Left ventricle myocardium inferior (tissue), 1 donor: ENCODE measurements around the gene GAP43. TPM values are rescaled to one million over a fixed set of nuclear protein-coding genes. Genes with fewer than 3 reads are reported as not detected.

ENCODE experiments used
- DNase-seq: peaks from one replicate; pipeline ENCODE4 v3.0.0-alpha.2; 2020
- H3K27ac ChIP-seq: fragments of 200-600 bp; replicated peaks from 2 replicates; pipeline ENCODE4 v1.8.0; 2021
- H3K27me3 ChIP-seq: fragments of 200-600 bp; 2 replicates; pipeline ENCODE4 v1.8.0; 2021; ENCODE audit warnings: low read depth
- H3K36me3 ChIP-seq: fragments of 200-600 bp; 2 replicates; pipeline ENCODE4 v1.8.0; 2021
- H3K4me1 ChIP-seq: fragments of 200-600 bp; 2 replicates; pipeline ENCODE4 v1.8.0; 2021
- H3K4me3 ChIP-seq: fragments of 200-600 bp; 2 replicates; pipeline ENCODE4 v1.8.0; 2021; ENCODE audit warnings: mild to moderate bottlenecking, moderate library complexity
- H3K9me3 ChIP-seq: fragments of 200-600 bp; replicated peaks from 2 replicates; pipeline ENCODE4 v1.8.0; 2021
- intact Hi-C: fragments of 100-400 bp; cut with micrococcal nuclease; formaldehyde crosslinking; loops from one replicate; pipeline ENCODE4 v1.11.0; 2022
- total RNA-seq: library from RNA; stranded (reverse); fragmentation: NEBNext Ultra II Directional; extraction: Animal tissue kit (Norgen Biotek cat#: 25700); gene quantifications from one replicate; pipeline ENCODE4 v1.2.1, GENCODE V29; 2021
- TF ChIP-seq, protein P1 (sequence below): fragments of 200-600 bp; IDR thresholded peaks from 2 replicates; pipeline ENCODE4 v1.8.0; 2021; ENCODE audit warnings: antibody characterized with exemption, mild to moderate bottlenecking, borderline replicate concordance
- donor health status: DM: no; HTN: yes; CAD: no; lungs with severe emphysema.

The GAP43 gene
- total RNA-seq, 1 donor from 2014 or later = 1.2 TPM

DNA sequence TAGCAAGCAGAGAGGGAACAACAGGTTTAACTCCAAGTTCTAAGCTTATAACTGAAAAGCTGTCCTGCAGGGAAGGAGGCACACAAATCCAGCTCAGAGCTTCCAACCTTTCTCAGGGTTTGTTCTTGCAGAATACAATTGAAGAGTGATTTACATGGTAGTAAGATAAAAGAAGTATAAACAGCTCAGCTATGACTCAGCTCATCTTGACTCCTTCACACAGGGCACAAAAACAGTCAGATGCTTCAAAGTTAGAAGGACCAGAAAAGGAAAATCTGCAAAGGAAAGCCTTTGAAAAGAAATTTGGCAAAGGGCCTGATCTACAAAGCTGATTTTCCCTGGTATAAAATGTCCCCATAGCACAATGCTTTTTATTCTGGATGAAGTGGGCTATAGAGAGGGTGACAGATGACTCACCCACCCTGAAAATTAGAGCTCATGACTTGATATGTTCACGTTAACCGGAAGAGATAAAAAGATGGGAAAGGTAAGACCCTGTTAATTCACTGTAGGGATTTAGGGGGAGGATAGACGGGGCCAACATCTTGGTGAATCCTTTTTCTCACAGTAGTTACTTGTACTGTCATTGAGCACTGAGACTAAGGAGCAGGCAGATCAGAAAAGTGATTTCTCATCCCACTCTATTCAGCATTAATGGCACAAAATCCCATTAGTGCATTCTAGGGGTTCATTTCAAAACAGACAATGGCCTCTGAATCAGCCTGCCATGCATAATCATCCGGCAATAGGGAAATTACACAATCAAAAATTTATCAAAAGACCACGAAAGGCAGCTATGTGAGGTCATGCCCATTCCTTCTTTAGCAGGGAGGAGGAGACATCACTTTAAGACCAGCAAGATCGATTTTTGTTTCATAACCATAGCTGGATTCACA, 143.5 kb downstream of the GAP43 start:
- no peak for DNase-seq
- H3K9me3 ChIP-seq = no peaks in the 10 kb centered on the region
- H3K27ac ChIP-seq = no peak overlapping the region
- TF ChIP-seq, protein P1, sequence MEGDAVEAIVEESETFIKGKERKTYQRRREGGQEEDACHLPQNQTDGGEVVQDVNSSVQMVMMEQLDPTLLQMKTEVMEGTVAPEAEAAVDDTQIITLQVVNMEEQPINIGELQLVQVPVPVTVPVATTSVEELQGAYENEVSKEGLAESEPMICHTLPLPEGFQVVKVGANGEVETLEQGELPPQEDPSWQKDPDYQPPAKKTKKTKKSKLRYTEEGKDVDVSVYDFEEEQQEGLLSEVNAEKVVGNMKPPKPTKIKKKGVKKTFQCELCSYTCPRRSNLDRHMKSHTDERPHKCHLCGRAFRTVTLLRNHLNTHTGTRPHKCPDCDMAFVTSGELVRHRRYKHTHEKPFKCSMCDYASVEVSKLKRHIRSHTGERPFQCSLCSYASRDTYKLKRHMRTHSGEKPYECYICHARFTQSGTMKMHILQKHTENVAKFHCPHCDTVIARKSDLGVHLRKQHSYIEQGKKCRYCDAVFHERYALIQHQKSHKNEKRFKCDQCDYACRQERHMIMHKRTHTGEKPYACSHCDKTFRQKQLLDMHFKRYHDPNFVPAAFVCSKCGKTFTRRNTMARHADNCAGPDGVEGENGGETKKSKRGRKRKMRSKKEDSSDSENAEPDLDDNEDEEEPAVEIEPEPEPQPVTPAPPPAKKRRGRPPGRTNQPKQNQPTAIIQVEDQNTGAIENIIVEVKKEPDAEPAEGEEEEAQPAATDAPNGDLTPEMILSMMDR = no peak
- H3K4me1 ChIP-seq = peaks cover 7% of the 10 kb centered on the region
- H3K4me3 ChIP-seq = no peak overlapping the region
- no peaks in the 10 kb centered on the region for H3K36me3 ChIP-seq
- intact Hi-C loops = no loop called here
- no peaks in the 10 kb centered on the region for H3K27me3 ChIP-seq

DNA sequence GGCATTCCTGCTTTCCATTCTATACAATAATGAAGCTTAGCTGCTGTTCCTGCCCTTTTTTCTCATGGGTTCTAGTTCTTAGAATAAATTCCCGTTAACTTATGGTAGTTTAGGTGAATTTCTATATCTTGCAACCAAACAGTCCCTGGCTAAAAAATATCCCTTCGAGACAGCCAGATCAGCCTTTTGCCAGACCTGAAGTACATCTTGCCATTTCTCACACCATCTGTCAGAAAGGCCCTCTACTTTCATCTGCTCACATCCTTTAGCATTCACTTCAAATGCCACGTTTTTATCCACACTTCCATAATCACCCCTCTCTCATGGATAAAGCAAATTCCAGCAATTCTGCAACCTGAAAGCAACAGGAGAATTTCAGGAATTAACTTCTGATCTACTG, 145.4 kb downstream of the GAP43 start:
- intact Hi-C loops = no loop called here
- Histone ChIP-seq H3K4me3 (no peak overlapping the region), H3K4me1 (peaks cover 7% of the 10 kb centered on the region), H3K27me3 (no peaks in the 10 kb centered on the region), H3K27ac (no peak overlapping the region), H3K9me3 (no peaks in the 10 kb centered on the region), H3K36me3 (no peaks in the 10 kb centered on the region)
- DNase-seq = no peak
- TF ChIP-seq, protein P1 = no peak
